HEK293 (cell line): Measurements from ENCODE around the gene RPL13A.

ENCODE experiments used
- CTCF ChIA-PET: fragments of 350-600 bp; formaldehyde crosslinking; extraction: SDS; loops from one replicate; lab custom pipeline; 2021; ENCODE audit warnings: antibody characterized with exemption; lab: Yijun Ruan, JAX
- POLR2A ChIA-PET: fragments of 300-600 bp; formaldehyde crosslinking; extraction: SDS; loops from one replicate; lab custom pipeline; 2020; ENCODE audit warnings: antibody characterized with exemption, inconsistent platforms; lab: Yijun Ruan, JAX
- H3K27ac ChIP-seq: fragments of 200-500 bp; sonication (Bioruptor generic); 2 replicates; pipeline ENCODE4 v1.5.1; 2014; ENCODE audit warnings: low read depth, low read length, control low read depth, inconsistent platforms; ENCODE audit errors: extremely low read depth
- H3K36me3 ChIP-seq, 2 experiments: fragments of 200-500 bp in 1 of 2; sonication (Bioruptor generic) in 1 of 2; 1 replicate in 1 of 2; 2 replicates in 1 of 2; pipeline ENCODE4 v1.5.1; 2014 to 2017; ENCODE audit warnings: inconsistent platforms in 2 of 2, low read length in 2 of 2; ENCODE audit not compliant: control insufficient read depth in 2 of 2, insufficient read depth in 1 of 2
- H3K4me1 ChIP-seq: fragments of 200-500 bp; sonication (Bioruptor generic); 2 replicates; pipeline ENCODE4 v1.5.1; 2014; ENCODE audit warnings: mild to moderate bottlenecking, low read length, inconsistent platforms; ENCODE audit not compliant: control insufficient read depth, insufficient read depth
- H3K4me3 ChIP-seq: 2 replicates; pipeline ENCODE4 v1.5.1; 2011; ENCODE audit warnings: low read depth, mild to moderate bottlenecking, control low read depth, low read length, moderate library complexity
- H3K9me3 ChIP-seq: fragments of 200-500 bp; sonication (Bioruptor generic); 2 replicates; pipeline ENCODE4 v1.5.1; 2014; ENCODE audit warnings: low read depth, low read length, inconsistent platforms; ENCODE audit not compliant: control insufficient read depth, insufficient read depth
- EGR2 ChIP-seq: fragments of 450-650 bp; formaldehyde crosslinking; IDR thresholded peaks from 2 replicates; pipeline ENCODE4 v1.5.1; 2016; ENCODE audit warnings: low read depth, missing biosample characterization, missing genetic modification characterization
- KLF9 ChIP-seq: fragments of 450-650 bp; formaldehyde crosslinking; IDR thresholded peaks from 2 replicates; pipeline ENCODE4 v1.5.1; 2016; ENCODE audit warnings: missing biosample characterization, missing genetic modification characterization, low read depth
- REST ChIP-seq: fragments of 450-650 bp; formaldehyde crosslinking; IDR thresholded peaks from 2 replicates; pipeline ENCODE4 v1.5.1; 2016; ENCODE audit warnings: missing biosample characterization, missing genetic modification characterization
- SALL2 ChIP-seq: fragments of 450-650 bp; formaldehyde crosslinking; IDR thresholded peaks from 2 replicates; pipeline ENCODE4 v1.5.0; 2017; ENCODE audit warnings: missing biosample characterization, mild to moderate bottlenecking, missing genetic modification characterization, borderline replicate concordance
- ZBTB17 ChIP-seq: fragments of 450-650 bp; formaldehyde crosslinking; IDR thresholded peaks from 2 replicates; pipeline ENCODE4 v1.5.1; 2016; ENCODE audit warnings: missing biosample characterization, missing genetic modification characterization
- ZBTB20 ChIP-seq: fragments of 450-650 bp; formaldehyde crosslinking; IDR thresholded peaks from 2 replicates; pipeline ENCODE4 v1.5.1; 2016; ENCODE audit warnings: missing biosample characterization, missing genetic modification characterization
- ZBTB21 ChIP-seq: fragments of 450-650 bp; formaldehyde crosslinking; IDR thresholded peaks from 2 replicates; pipeline ENCODE4 v1.5.1; 2017; ENCODE audit warnings: missing biosample characterization, missing genetic modification characterization
- ZBTB48 ChIP-seq: fragments of 450-650 bp; formaldehyde crosslinking; IDR thresholded peaks from 2 replicates; pipeline ENCODE4 v1.5.1; 2016; ENCODE audit warnings: missing biosample characterization, missing genetic modification characterization
- ZNF221 ChIP-seq: fragments of 450-650 bp; formaldehyde crosslinking; IDR thresholded peaks from 2 replicates; pipeline ENCODE4 v1.5.1; 2017; ENCODE audit warnings: missing biosample characterization, missing genetic modification characterization, borderline replicate concordance
- ZNF239 ChIP-seq: fragments of 450-650 bp; formaldehyde crosslinking; IDR thresholded peaks from 2 replicates; pipeline ENCODE4 v1.5.1; 2016; ENCODE audit warnings: missing biosample characterization, missing genetic modification characterization
- ZNF311 ChIP-seq: fragments of 450-650 bp; formaldehyde crosslinking; IDR thresholded peaks from 2 replicates; pipeline ENCODE4 v1.5.1; 2017; ENCODE audit warnings: missing biosample characterization, missing genetic modification characterization, borderline replicate concordance
- ZNF394 ChIP-seq: fragments of 450-650 bp; formaldehyde crosslinking; IDR thresholded peaks from 2 replicates; pipeline ENCODE4 v1.5.1; 2016; ENCODE audit warnings: missing biosample characterization, missing genetic modification characterization, mild to moderate bottlenecking, moderate library complexity, borderline replicate concordance
- ZNF398 ChIP-seq: fragments of 450-650 bp; formaldehyde crosslinking; IDR thresholded peaks from 2 replicates; pipeline ENCODE4 v1.5.1; 2017; ENCODE audit warnings: missing biosample characterization, missing genetic modification characterization
- ZNF48 ChIP-seq: fragments of 450-650 bp; formaldehyde crosslinking; IDR thresholded peaks from 2 replicates; pipeline ENCODE4 v1.5.1; 2016; ENCODE audit warnings: missing biosample characterization, missing genetic modification characterization
- ZNF510 ChIP-seq: fragments of 450-650 bp; formaldehyde crosslinking; IDR thresholded peaks from 2 replicates; pipeline ENCODE4 v1.5.1; 2018; ENCODE audit warnings: mild to moderate bottlenecking, missing genetic modification characterization, missing biosample characterization; ENCODE audit not compliant: insufficient replicate concordance
- ZNF558 ChIP-seq: fragments of 450-650 bp; formaldehyde crosslinking; IDR thresholded peaks from 2 replicates; pipeline ENCODE4 v1.5.1; 2016; ENCODE audit warnings: missing biosample characterization, missing genetic modification characterization
- ZNF629 ChIP-seq: fragments of 450-650 bp; formaldehyde crosslinking; IDR thresholded peaks from 2 replicates; pipeline ENCODE4 v1.5.1; 2017; ENCODE audit warnings: missing biosample characterization, missing genetic modification characterization
- ZNF658 ChIP-seq: fragments of 450-650 bp; formaldehyde crosslinking; IDR thresholded peaks from 2 replicates; pipeline ENCODE4; 2016; ENCODE audit warnings: missing biosample characterization, missing genetic modification characterization
- ZNF76 ChIP-seq: fragments of 450-650 bp; formaldehyde crosslinking; IDR thresholded peaks from 2 replicates; pipeline ENCODE4; 2016; ENCODE audit warnings: low read depth, missing biosample characterization, missing genetic modification characterization, borderline replicate concordance
- ZNF837 ChIP-seq: fragments of 450-650 bp; formaldehyde crosslinking; IDR thresholded peaks from 2 replicates; pipeline ENCODE4 v1.5.1; 2016; ENCODE audit warnings: missing biosample characterization, missing genetic modification characterization
- ZSCAN16 ChIP-seq: fragments of 450-650 bp; formaldehyde crosslinking; IDR thresholded peaks from 2 replicates; pipeline ENCODE4 v1.5.1; 2016; ENCODE audit warnings: missing biosample characterization, missing genetic modification characterization
- TF ChIP-seq, protein P1 (sequence below): fragments of 450-650 bp; formaldehyde crosslinking; IDR thresholded peaks from 2 replicates; pipeline ENCODE4 v1.5.1; 2016; ENCODE audit warnings: missing biosample characterization, missing genetic modification characterization
- TF ChIP-seq, protein P2 (sequence below): fragments of 450-650 bp; formaldehyde crosslinking; IDR thresholded peaks from 2 replicates; pipeline ENCODE4 v1.5.1; 2016; ENCODE audit warnings: missing biosample characterization, missing genetic modification characterization, borderline replicate concordance
- TF ChIP-seq, protein P3 (sequence below): fragments of 450-650 bp; formaldehyde crosslinking; IDR thresholded peaks from 2 replicates; pipeline ENCODE4 v1.5.1; 2017; ENCODE audit warnings: missing biosample characterization, missing genetic modification characterization

Gene RPL13A

GRCh38 chr19:49453757-49454240, 33.6 kb upstream of the RPL13A start:
- TF ChIP-seq, protein P1, sequence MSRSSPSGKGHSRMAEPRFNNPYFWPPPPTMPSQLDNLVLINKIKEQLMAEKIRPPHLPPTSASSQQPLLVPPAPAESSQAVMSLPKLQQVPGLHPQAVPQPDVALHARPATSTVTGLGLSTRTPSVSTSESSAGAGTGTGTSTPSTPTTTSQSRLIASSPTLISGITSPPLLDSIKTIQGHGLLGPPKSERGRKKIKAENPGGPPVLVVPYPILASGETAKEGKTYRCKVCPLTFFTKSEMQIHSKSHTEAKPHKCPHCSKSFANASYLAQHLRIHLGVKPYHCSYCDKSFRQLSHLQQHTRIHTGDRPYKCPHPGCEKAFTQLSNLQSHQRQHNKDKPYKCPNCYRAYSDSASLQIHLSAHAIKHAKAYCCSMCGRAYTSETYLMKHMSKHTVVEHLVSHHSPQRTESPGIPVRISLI (tag by site-specific recombination), result peak; percentile 94
- TF ChIP-seq ZNF394 (peak; percentile 1; the same call in 1 of the 2 replicates), ZNF398 (0 out of 2 replicates have a peak, but pooled peaks have one; percentile 13), ZNF76 (tag by site-specific recombination) (peak; percentile 91), ZBTB20 (tag by site-specific recombination) (peak; percentile 9; the same call in 1 of the 2 replicates), ZNF221 (tag by site-specific recombination) (no peak), ZNF558 (tag by site-specific recombination) (0 out of 2 replicates have a peak, but pooled peaks have one; percentile 42), ZBTB21 (tag by site-specific recombination) (peak; percentile 67; the same call in 1 of the 2 replicates), ZNF311 (tag by site-specific recombination) (no peak), EGR2 (no peak), ZBTB48 (tag by site-specific recombination) (peak; percentile 7; the same call in 1 of the 2 replicates), ZNF629 (tag by site-specific recombination) (peak; percentile 44; the same call in 1 of the 2 replicates)
- Histone ChIP-seq H3K4me3 (peak overlapping the region; percentile 68), H3K9me3 (no peaks in the 10 kb centered on the region), H3K36me3 (peaks cover 22% of the 10 kb centered on the region in 2 experiments), H3K27ac (peak overlapping the region; percentile 90), H3K4me1 (0 out of 2 replicates have a peak, but pooled peaks cover 6% of the 10 kb centered on the region)
- ChIA-PET POLR2A (interaction anchor here (0.6 to 3.0 kb wide), 35 partner anchors 11 to 834 kb away, joined by 3 to 28 read pairs (median 4); partner anchors contain the start of genes AP2A1, DKKL1, FCGRT and FLT3LG), CTCF (interaction anchor here (0.5 to 2.5 kb wide), 7 partner anchors 11 to 117 kb away, joined by 3 to 15 read pairs (median 6); partner anchors contain the start of gene FLT3LG)

GRCh38 chr19:49455773-49456172, 31.6 kb upstream of the RPL13A start:
- Histone ChIP-seq H3K9me3 (no peaks in the 10 kb centered on the region), H3K4me3 (no peak overlapping the region), H3K4me1 (0 out of 2 replicates have a peak, but pooled peaks cover 6% of the 10 kb centered on the region), H3K36me3 (peaks cover 12 to 19% of the 10 kb centered on the region in 2 experiments), H3K27ac (no peak overlapping the region)
- TF ChIP-seq REST (no peak), ZNF510 (tag by site-specific recombination) (no peak), ZNF658 (no peak), ZNF837 (no peak), ZSCAN16 (no peak), KLF9 (tag by site-specific recombination) (no peak), ZNF48 (no peak), ZNF239 (tag by site-specific recombination) (no peak), SALL2 (tag by site-specific recombination) (no peak), ZBTB17 (tag by site-specific recombination) (no peak)
- TF ChIP-seq, protein P2, sequence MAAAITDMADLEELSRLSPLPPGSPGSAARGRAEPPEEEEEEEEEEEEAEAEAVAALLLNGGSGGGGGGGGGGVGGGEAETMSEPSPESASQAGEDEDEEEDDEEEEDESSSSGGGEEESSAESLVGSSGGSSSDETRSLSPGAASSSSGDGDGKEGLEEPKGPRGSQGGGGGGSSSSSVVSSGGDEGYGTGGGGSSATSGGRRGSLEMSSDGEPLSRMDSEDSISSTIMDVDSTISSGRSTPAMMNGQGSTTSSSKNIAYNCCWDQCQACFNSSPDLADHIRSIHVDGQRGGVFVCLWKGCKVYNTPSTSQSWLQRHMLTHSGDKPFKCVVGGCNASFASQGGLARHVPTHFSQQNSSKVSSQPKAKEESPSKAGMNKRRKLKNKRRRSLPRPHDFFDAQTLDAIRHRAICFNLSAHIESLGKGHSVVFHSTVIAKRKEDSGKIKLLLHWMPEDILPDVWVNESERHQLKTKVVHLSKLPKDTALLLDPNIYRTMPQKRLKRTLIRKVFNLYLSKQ (tag by site-specific recombination), result no peak
- TF ChIP-seq, protein P3, sequence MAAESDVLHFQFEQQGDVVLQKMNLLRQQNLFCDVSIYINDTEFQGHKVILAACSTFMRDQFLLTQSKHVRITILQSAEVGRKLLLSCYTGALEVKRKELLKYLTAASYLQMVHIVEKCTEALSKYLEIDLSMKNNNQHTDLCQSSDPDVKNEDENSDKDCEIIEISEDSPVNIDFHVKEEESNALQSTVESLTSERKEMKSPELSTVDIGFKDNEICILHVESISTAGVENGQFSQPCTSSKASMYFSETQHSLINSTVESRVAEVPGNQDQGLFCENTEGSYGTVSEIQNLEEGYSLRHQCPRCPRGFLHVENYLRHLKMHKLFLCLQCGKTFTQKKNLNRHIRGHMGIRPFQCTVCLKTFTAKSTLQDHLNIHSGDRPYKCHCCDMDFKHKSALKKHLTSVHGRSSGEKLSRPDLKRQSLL, result no peak
- ChIA-PET POLR2A (interaction anchor here (1.3 kb wide), 1 partner anchor 40 kb away, joined by 4 read pairs; no protein-coding TSS in a partner anchor), CTCF (interaction anchor here (0.6 to 4.3 kb wide), 6 partner anchors 10 to 74 kb away, joined by 3 to 24 read pairs (median 4); partner anchors contain the start of gene FLT3LG)
